Diencephalon (tissue), 1 donor: ENCODE data around the gene PIGT. TPM values are rescaled to one million over a fixed set of nuclear protein-coding genes. Genes with fewer than 3 reads are reported as not detected.

ENCODE experiments used
- small RNA-seq: library from RNA; depleted of rRNA; stranded (forward); fragments of <200 nt; gene quantifications from one replicate; pipeline ENCODE3, GENCODE V24; 2014
- total RNA-seq: library from RNA; depleted of rRNA; stranded (reverse); fragments of >200 nt; gene quantifications from one replicate; pipeline ENCODE4 v1.2.3, GENCODE V29; 2014

The PIGT gene
- 25.8 TPM for total RNA-seq

GRCh38 chr20:45415822-45416637, at the start of gene PIGT:
Gene PIGT (plus strand): TSS chr20:45416141. CDS start chr20:45416157, 16 bp downstream.

GRCh38 chr20:45378191-45378590, 37.8 kb upstream of the PIGT start, which contains the start of gene TP53TG5:
Gene TP53TG5 (minus strand): TSS chr20:45378325. CDS start chr20:45378236, 89 bp downstream.

GRCh38 chr20:45407783-45408645, 7.9 kb upstream of the PIGT start, which contains the start of gene DBNDD2:
Gene DBNDD2 (plus strand): TSS chr20:45408289. CDS start chr20:45408468, 179 bp downstream.

GRCh38 chr20:45469336-45470261, 53.7 kb downstream of the PIGT start, which contains the start of gene WFDC2:
Gene WFDC2 (plus strand): TSS chr20:45469753. CDS start chr20:45469782, 29 bp downstream.

Small RNA genes lying within 50 kb of the gene (small RNA-seq; reads per million reads assigned to genes)
- not detected for gene MIR6812

Other genes starting within 250 kb of the PIGT start
- gene PI3, start 241.2 kb upstream of the PIGT start, total RNA-seq: not detected
- gene SEMG1, start 209.1 kb upstream of the PIGT start, total RNA-seq: not detected
- gene SEMG2, start 194.8 kb upstream of the PIGT start, total RNA-seq: not detected
- gene SLPI, start 161.6 kb upstream of the PIGT start, total RNA-seq: not detected
- gene RBPJL, start 109.3 kb upstream of the PIGT start, total RNA-seq: not detected
- 4.8 TPM for gene MATN4, start 107.8 kb upstream of the PIGT start, total RNA-seq
- 5.3 TPM for gene SDC4, start 67.7 kb upstream of the PIGT start, total RNA-seq
- 39.4 TPM for gene SYS1, start 53.0 kb upstream of the PIGT start, total RNA-seq
- gene TP53TG5, start 37.8 kb upstream of the PIGT start, total RNA-seq: not detected
- 15.9 TPM for gene DBNDD2, start 7.9 kb upstream of the PIGT start, total RNA-seq
- gene WFDC2, start 53.6 kb downstream of the PIGT start, total RNA-seq: 9.0 TPM
- gene SPINT3, start 99.5 kb downstream of the PIGT start, total RNA-seq: not detected
- not detected for gene WFDC6, start 123.3 kb downstream of the PIGT start, total RNA-seq
- gene EPPIN, start 131.3 kb downstream of the PIGT start, total RNA-seq: not detected
- gene WFDC8, start 163.1 kb downstream of the PIGT start, total RNA-seq: not detected
- not detected for gene WFDC10A, start 213.6 kb downstream of the PIGT start, total RNA-seq
- not detected for gene WFDC9, start 215.1 kb downstream of the PIGT start, total RNA-seq